GM12872 (cell line): ENCODE measurements around the gene ZFYVE21.

ENCODE experiments used
- TF ChIP-seq, protein P1 (sequence below): IDR thresholded peaks from 3 replicates; pipeline ENCODE4 v1.5.1; 2011; ENCODE audit warnings: low read depth, mild to moderate bottlenecking, low read length, moderate library complexity; ENCODE audit not compliant: insufficient read depth

ZFYVE21 gene

DNA sequence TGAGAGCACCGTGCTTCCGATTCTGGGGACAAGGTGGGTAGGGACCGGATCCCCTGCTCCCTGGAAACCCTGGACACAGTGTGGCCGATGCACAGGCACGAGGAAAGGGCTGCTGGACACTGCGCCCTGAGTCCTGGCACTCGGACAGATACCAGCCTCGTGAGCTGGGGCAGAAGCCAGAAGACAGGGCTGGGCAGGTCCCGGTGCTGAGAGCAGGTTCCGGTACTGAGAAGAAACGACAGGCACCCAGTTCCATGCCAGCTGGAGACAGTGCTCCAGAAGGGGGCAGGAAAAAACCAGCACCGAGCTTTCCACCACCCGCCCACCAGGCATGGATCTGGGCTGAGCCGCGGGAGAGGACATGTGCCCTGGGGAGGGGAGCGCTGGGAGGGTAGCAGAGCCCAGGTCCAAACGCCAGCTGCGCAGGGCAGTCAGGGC, 6.8 kb upstream of the ZFYVE21 start:
- TF ChIP-seq, protein P1, sequence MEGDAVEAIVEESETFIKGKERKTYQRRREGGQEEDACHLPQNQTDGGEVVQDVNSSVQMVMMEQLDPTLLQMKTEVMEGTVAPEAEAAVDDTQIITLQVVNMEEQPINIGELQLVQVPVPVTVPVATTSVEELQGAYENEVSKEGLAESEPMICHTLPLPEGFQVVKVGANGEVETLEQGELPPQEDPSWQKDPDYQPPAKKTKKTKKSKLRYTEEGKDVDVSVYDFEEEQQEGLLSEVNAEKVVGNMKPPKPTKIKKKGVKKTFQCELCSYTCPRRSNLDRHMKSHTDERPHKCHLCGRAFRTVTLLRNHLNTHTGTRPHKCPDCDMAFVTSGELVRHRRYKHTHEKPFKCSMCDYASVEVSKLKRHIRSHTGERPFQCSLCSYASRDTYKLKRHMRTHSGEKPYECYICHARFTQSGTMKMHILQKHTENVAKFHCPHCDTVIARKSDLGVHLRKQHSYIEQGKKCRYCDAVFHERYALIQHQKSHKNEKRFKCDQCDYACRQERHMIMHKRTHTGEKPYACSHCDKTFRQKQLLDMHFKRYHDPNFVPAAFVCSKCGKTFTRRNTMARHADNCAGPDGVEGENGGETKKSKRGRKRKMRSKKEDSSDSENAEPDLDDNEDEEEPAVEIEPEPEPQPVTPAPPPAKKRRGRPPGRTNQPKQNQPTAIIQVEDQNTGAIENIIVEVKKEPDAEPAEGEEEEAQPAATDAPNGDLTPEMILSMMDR, result no peak

DNA sequence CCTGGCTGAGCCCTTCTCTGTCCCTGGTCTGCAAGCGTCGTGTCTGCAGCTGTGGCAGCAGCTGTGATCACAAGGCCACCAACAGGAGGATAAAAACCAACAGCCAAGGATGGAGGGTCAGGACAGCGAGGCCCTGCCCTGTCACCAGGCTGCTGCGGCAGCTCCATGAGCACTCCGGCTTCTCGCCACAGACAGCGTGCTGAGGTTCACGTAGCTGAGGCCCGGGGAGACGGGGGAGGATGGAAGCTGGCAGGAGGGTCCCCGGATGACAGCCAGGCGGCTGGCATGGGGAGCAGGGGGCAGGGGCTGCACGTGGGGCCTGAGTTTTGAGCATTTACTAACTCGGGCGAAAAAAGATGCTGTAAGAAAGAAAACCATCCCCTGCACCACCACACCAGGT, 5.8 kb upstream of the ZFYVE21 start:
- TF ChIP-seq, protein P1, result no peak

DNA sequence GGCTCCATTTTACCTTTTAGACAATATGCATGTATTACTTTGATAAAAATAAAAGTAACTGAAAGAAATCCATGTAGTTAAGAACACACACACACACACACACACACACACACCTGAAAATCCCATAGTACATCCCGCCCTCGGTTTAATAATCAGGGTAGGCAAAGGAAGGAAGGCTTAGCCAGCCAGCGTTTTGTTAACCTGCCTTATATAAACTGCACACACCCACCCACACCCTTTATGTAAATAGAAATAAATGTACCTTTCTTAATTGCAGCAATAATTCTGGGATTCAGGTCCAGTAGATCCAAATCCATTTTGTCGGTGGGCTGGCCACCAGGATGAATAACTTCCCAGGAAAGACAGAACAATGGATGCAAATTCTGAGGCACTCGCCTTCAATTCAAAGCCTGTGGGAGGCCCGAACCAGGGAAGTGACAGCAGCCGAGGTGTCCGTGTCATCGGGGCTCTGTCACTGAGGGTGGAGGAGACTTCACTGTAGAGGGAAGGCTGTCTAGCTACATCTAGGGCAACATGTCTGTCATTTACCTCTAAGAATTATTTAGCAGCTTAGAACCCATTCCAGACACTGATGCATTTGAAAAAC, 4.7 kb upstream of the ZFYVE21 start:
- TF ChIP-seq, protein P1, result no peak

DNA sequence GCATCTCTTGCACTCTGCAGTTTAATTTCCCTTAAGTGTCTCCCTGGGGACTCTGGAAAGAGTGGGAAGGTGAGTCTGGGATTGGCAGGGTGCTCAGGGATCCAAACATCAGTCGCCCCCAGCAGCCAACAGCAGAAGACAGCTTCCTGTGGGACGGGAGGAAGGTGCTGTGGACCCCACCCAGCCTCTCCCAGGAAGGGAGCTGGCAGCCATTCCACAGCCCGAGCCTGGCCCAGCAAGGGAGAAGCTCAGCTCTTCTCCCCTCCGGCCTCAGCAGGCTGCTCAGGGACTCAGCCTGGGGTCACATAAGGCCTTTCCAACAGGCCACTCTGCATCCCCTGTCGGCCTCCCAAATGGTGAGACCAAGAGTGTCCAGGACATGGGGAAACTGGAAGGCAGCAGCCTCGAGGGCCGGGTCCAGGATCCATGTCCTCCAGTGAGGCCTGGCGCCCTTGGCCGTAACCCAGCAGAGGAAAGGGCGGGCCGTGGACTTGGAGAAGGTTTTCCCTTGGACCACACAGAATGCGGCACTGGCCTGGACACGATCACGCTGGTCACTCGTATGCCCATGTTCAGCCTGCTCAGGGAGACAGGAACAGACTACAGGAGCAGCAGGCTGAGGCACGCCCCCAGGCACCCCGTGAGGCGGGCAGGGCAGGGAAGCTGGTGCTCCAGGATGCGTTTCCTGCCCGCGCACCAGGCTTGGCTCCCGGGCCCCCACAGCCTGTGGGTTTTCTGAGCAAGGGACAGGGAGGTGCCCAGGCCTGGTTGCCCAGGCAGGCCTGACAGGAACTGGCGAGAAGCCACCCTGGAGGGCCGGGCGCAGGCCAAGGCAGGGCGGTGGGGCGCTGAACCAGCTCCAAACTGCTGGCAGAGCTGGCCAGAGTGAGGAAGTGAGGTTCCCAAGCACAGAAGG, 3.8 kb upstream of the ZFYVE21 start:
- TF ChIP-seq, protein P1, result no peak

DNA sequence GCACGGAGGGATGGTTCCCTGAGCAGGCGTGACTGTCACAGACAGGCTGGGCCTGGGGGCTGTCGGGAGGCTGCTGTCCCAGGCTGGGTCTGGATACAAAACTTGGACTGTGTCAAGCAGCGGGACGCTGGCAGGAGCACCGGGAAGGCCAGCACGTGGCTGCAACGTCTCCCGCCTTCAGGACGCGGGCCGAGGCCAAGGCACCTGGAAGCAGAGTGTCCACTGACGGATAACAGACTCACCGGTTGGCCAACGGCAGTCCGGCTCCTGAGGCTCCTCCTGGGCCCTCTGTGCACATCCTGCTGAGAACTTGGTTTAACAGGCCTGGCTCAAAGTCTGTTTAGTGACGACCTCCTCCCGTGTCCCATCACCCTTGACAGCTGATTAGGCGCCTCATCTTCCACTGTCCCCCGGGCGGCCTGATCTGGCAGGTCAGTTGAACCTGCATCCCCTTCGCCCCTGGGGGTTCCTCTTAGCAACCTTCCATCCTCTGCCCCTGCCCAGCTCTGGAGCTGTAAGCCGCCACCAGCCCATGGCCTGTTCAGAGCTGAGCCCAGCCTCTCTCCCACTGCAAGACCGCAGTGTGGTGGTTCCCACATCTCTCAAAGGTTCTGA, 2.9 kb upstream of the ZFYVE21 start:
- TF ChIP-seq, protein P1, result no peak

DNA sequence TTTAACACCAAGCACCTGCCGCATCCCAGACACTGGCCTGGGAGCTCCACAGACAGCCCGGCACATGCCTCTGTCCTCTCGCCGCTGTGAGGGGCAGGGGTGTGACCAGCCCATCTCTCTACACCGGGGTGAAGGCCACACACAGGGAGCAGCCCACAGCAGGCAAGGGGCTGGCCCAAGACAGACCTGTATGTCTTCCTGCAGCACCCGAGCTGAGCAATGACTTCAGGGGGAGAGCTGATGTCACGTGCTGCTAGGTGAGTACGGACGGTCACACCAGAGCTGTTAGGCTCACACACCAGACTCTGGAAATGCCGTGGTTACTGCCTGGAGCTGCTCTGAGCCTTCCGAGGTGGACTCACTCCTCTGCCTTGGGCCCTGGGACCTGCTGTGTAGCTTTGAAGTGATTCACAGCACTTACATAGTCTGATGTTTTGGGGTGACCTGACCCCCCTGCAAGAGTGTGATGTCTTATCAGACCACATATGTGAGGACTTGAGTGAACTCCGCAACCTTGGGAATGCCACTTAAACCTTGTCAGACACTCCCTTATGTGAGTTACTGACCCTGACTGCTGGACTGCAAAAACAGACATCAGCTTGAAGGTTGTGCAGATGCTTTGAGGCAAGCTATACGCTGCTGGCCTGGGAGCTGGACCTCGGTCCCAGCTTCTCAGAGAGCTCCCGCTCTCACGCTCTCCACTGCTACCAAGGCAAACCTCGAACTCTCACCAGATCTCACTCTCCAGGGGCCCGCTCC, 2.1 kb upstream of the ZFYVE21 start:
- TF ChIP-seq, protein P1, result no peak
